Measurements from ENCODE around the gene SLC6A12. TPM values are rescaled to one million over a fixed set of nuclear protein-coding genes. Genes with fewer than 3 reads are reported as not detected.

SLC6A12 gene
- total and polyA plus RNA-seq, 4 experiments from 2014 or later, result 0.33 to 0.49 TPM; not detected in 2

- ChIA-PET POLR2A (ENCODE audit: partially characterized antibody) (no interaction called here), CTCF (ENCODE audit: partially characterized antibody) (no interaction called here)
- intact Hi-C loops (cut with micrococcal nuclease), result no loop called here
Observed at GRCh38 chr12:234891-235415, 21.0 kb upstream of the SLC6A12 start.

GRCh38 chr12:234019-234418 is 20.1 kb upstream of the SLC6A12 start:
- Histone ChIP-seq H3K27me3 (ENCODE audit: insufficient read depth, low read length) (no peaks in the 10 kb centered on the region), H3K4me1 (ENCODE audit: insufficient read depth, low read length) (no peaks in the 10 kb centered on the region), H3K36me3 (ENCODE audit: insufficient read depth, low read length) (no peaks in the 10 kb centered on the region), H3K9me3 (ENCODE audit: control insufficient read depth in 1 of 2, low read length in 2 of 2) (no peaks in the 10 kb centered on the region), H3K4me3 (ENCODE audit: low read length in 2 of 2) (no peak overlapping the region), H3K27ac (ENCODE audit: low read depth, low read length) (no peak overlapping the region)
- DNase-seq, result no peak
- intact Hi-C loops (cut with micrococcal nuclease), result no loop called here
- no peak overlapping the region for H3K27ac Mint-ChIP-seq
- no peak overlapping the region for H3K4me3 Mint-ChIP-seq
- no peaks in the 10 kb centered on the region for H3K4me1 Mint-ChIP-seq
- ChIA-PET CTCF (ENCODE audit: partially characterized antibody) (no interaction called here), POLR2A (ENCODE audit: partially characterized antibody) (no interaction called here)
- H3K27me3 Mint-ChIP-seq, result peaks cover 6 to 26% of the 10 kb centered on the region in 2 donors
- H3K36me3 Mint-ChIP-seq, result peaks cover 3 to 7% of the 10 kb centered on the region in 2 donors
- H3K9me3 Mint-ChIP-seq, result peaks cover 0 to 37% (median 22%) of the 10 kb centered on the region in 8 donors

More at GRCh38 chr12:234891-235415, 21.0 kb upstream of the SLC6A12 start:
- H3K27me3 ChIP-seq (ENCODE audit: insufficient read depth, low read length), result no peaks in the 10 kb centered on the region
- H3K36me3 ChIP-seq (ENCODE audit: insufficient read depth, low read length), result no peaks in the 10 kb centered on the region
- Mint-ChIP-seq H3K27me3 (peaks cover 9 to 27% of the 10 kb centered on the region in 2 donors), H3K36me3 (peaks cover 3 to 7% of the 10 kb centered on the region in 2 donors), H3K4me1 (no peaks in the 10 kb centered on the region), H3K27ac (no peak overlapping the region), H3K4me3 (no peak overlapping the region), H3K9me3 (peaks cover 0 to 41% (median 22%) of the 10 kb centered on the region in 8 donors)
- H3K4me1 ChIP-seq (ENCODE audit: insufficient read depth, low read length), result no peaks in the 10 kb centered on the region
- H3K27ac ChIP-seq (ENCODE audit: low read depth, low read length), result no peak overlapping the region
- no peak for DNase-seq
- no peaks in the 10 kb centered on the region for H3K9me3 ChIP-seq (ENCODE audit: control insufficient read depth in 1 of 2, low read length in 2 of 2)
- no peak overlapping the region for H3K4me3 ChIP-seq (ENCODE audit: low read length in 2 of 2)

DNA sequence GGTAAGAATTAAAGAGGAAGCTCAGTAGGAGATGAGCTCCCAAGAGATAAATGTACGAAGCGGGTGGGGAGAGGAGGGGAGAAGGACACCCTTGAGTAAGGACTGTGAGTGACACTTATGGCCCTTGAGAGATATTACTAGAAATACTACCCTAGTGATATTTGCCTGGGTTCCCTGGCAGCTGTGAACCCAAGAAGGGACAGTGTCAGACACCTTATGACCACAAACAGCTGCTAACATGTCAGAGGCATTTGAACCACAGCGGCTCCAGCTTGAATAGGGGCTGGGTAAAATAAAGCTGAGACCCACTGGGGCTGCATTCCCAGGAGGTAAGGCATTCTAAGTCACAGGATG is 19.6 kb upstream of the SLC6A12 start:
- H3K36me3 ChIP-seq (ENCODE audit: insufficient read depth, low read length), result no peaks in the 10 kb centered on the region
- H3K27ac Mint-ChIP-seq, result no peak overlapping the region
- intact Hi-C loops (cut with micrococcal nuclease), result no loop called here
- H3K4me3 ChIP-seq (ENCODE audit: low read length in 2 of 2), result no peak overlapping the region
- H3K4me3 Mint-ChIP-seq, result no peak overlapping the region
- peaks cover 3 to 7% of the 10 kb centered on the region in 2 donors for H3K36me3 Mint-ChIP-seq
- H3K4me1 ChIP-seq (ENCODE audit: insufficient read depth, low read length), result no peaks in the 10 kb centered on the region
- no peaks in the 10 kb centered on the region for H3K4me1 Mint-ChIP-seq
- H3K27ac ChIP-seq (ENCODE audit: low read depth, low read length), result no peak overlapping the region
- peaks cover 6 to 23% of the 10 kb centered on the region in 2 donors for H3K27me3 Mint-ChIP-seq
- H3K9me3 ChIP-seq (ENCODE audit: control insufficient read depth in 1 of 2, low read length in 2 of 2), result no peaks in the 10 kb centered on the region
- H3K9me3 Mint-ChIP-seq, result peaks cover 0 to 37% (median 22%) of the 10 kb centered on the region in 8 donors
- POLR2A ChIA-PET (ENCODE audit: partially characterized antibody), result no interaction called here
- CTCF ChIA-PET (ENCODE audit: partially characterized antibody), result no interaction called here
- H3K27me3 ChIP-seq (ENCODE audit: insufficient read depth, low read length), result no peaks in the 10 kb centered on the region
- DNase-seq, result no peak

- no peak overlapping the region for H3K27ac Mint-ChIP-seq
Observed at GRCh38 chr12:232731-233614, 19.0 kb upstream of the SLC6A12 start.

GRCh38 chr12:230925-231671 is 17.1 kb upstream of the SLC6A12 start:
- no peak overlapping the region for H3K27ac ChIP-seq (ENCODE audit: low read depth, low read length)
- CTCF ChIA-PET (ENCODE audit: partially characterized antibody), result no interaction called here
- H3K4me3 Mint-ChIP-seq, result no peak overlapping the region
- H3K36me3 ChIP-seq (ENCODE audit: insufficient read depth, low read length), result no peaks in the 10 kb centered on the region
- no peaks in the 10 kb centered on the region for H3K4me1 ChIP-seq (ENCODE audit: insufficient read depth, low read length)
- H3K36me3 Mint-ChIP-seq, result peaks cover 2 to 3% of the 10 kb centered on the region in 2 donors
- no peaks in the 10 kb centered on the region for H3K9me3 ChIP-seq (ENCODE audit: control insufficient read depth in 1 of 2, low read length in 2 of 2)
- H3K4me3 ChIP-seq (ENCODE audit: low read length in 2 of 2), result no peak overlapping the region
- peaks cover 0 to 19% (median 14%) of the 10 kb centered on the region in 8 donors for H3K9me3 Mint-ChIP-seq
- no peaks in the 10 kb centered on the region for H3K27me3 ChIP-seq (ENCODE audit: insufficient read depth, low read length)
- no peaks in the 10 kb centered on the region for H3K4me1 Mint-ChIP-seq
- intact Hi-C loops (cut with micrococcal nuclease), result no loop called here
- H3K27ac Mint-ChIP-seq, result no peak overlapping the region
- DNase-seq, result no peak
- peaks cover 6 to 14% of the 10 kb centered on the region in 2 donors for H3K27me3 Mint-ChIP-seq
- POLR2A ChIA-PET (ENCODE audit: partially characterized antibody), result no interaction called here

More at GRCh38 chr12:232731-233614, 19.0 kb upstream of the SLC6A12 start:
- Mint-ChIP-seq H3K4me3 (no peak overlapping the region), H3K36me3 (peaks cover 3 to 7% of the 10 kb centered on the region in 2 donors), H3K9me3 (peaks cover 0 to 32% (median 21%) of the 10 kb centered on the region in 8 donors), H3K27me3 (peaks cover 6 to 18% of the 10 kb centered on the region in 2 donors), H3K4me1 (no peaks in the 10 kb centered on the region)
- Histone ChIP-seq H3K36me3 (ENCODE audit: insufficient read depth, low read length) (no peaks in the 10 kb centered on the region), H3K4me3 (ENCODE audit: low read length in 2 of 2) (no peak overlapping the region), H3K9me3 (ENCODE audit: control insufficient read depth in 1 of 2, low read length in 2 of 2) (no peaks in the 10 kb centered on the region), H3K27me3 (ENCODE audit: insufficient read depth, low read length) (no peaks in the 10 kb centered on the region), H3K4me1 (ENCODE audit: insufficient read depth, low read length) (no peaks in the 10 kb centered on the region), H3K27ac (ENCODE audit: low read depth, low read length) (no peak overlapping the region)
- DNase-seq, result no peak
- POLR2A ChIA-PET (ENCODE audit: partially characterized antibody), result no interaction called here
- intact Hi-C loops (cut with micrococcal nuclease), result no loop called here
- CTCF ChIA-PET (ENCODE audit: partially characterized antibody), result interaction anchor here (1.0 kb wide), 1 partner anchor 13 kb away, joined by 3 read pairs; no protein-coding TSS in a partner anchor

- H3K27me3 ChIP-seq (ENCODE audit: insufficient read depth, low read length), result no peaks in the 10 kb centered on the region
- no peak overlapping the region for H3K4me3 ChIP-seq (ENCODE audit: low read length in 2 of 2)
- DNase-seq, result no peak
- Mint-ChIP-seq H3K36me3 (no peaks in the 10 kb centered on the region), H3K27ac (peak overlapping the region in 1 of 7 donors; percentile 76), H3K4me1 (no peaks in the 10 kb centered on the region), H3K9me3 (peaks cover 0 to 6% (median under 1%) of the 10 kb centered on the region in 8 donors), H3K27me3 (peaks cover 6 to 13% of the 10 kb centered on the region in 2 donors), H3K4me3 (no peak overlapping the region)
- POLR2A ChIA-PET (ENCODE audit: partially characterized antibody), result no interaction called here
- H3K9me3 ChIP-seq (ENCODE audit: control insufficient read depth in 1 of 2, low read length in 2 of 2), result no peaks in the 10 kb centered on the region
- no peaks in the 10 kb centered on the region for H3K36me3 ChIP-seq (ENCODE audit: insufficient read depth, low read length)
- no peaks in the 10 kb centered on the region for H3K4me1 ChIP-seq (ENCODE audit: insufficient read depth, low read length)
- CTCF ChIA-PET (ENCODE audit: partially characterized antibody), result no interaction called here
- no peak overlapping the region for H3K27ac ChIP-seq (ENCODE audit: low read depth, low read length)
- intact Hi-C loops (cut with micrococcal nuclease), result no loop called here
Observed at GRCh38 chr12:229441-230191, 15.7 kb upstream of the SLC6A12 start.

- intact Hi-C loops (cut with micrococcal nuclease), result no loop called here
- Mint-ChIP-seq H3K27ac (peak overlapping the region in 1 of 7 donors; percentile 6), H3K27me3 (peaks cover 6 to 13% of the 10 kb centered on the region in 2 donors), H3K36me3 (no peaks in the 10 kb centered on the region), H3K4me1 (no peaks in the 10 kb centered on the region), H3K9me3 (peaks cover 0 to 3% (median 0%) of the 10 kb centered on the region in 8 donors), H3K4me3 (no peak overlapping the region)
- CTCF ChIA-PET (ENCODE audit: partially characterized antibody), result no interaction called here
- Histone ChIP-seq H3K36me3 (ENCODE audit: insufficient read depth, low read length) (no peaks in the 10 kb centered on the region), H3K9me3 (ENCODE audit: control insufficient read depth in 1 of 2, low read length in 2 of 2) (no peaks in the 10 kb centered on the region), H3K27me3 (ENCODE audit: insufficient read depth, low read length) (no peaks in the 10 kb centered on the region), H3K4me1 (ENCODE audit: insufficient read depth, low read length) (no peaks in the 10 kb centered on the region), H3K4me3 (ENCODE audit: low read length in 2 of 2) (no peak overlapping the region), H3K27ac (ENCODE audit: low read depth, low read length) (no peak overlapping the region)
- POLR2A ChIA-PET (ENCODE audit: partially characterized antibody), result no interaction called here
- DNase-seq, result no peak
Observed at GRCh38 chr12:228846-229200, 14.9 kb upstream of the SLC6A12 start.

All from CD4-positive, alpha-beta memory T cell (primary cell).